DMS 273 (cell line): ENCODE results near the gene NME5.
A peak's percentile ranks its signal among the peaks of the same experiment; 100 is the strongest.
"Not testable (repeated sequence)": the region's sequence is repeated elsewhere in the genome, so short reads cannot be mapped to it uniquely, and the experiment has no call there.

ENCODE experiments used
- DNase-seq: peaks from one replicate; lab custom pipeline; 2025; ENCODE audit not compliant: unreplicated experiment; lab: John Stamatoyannopoulos, UW

The NME5 gene

GRCh38 chr5:138082033-138082432, 57.2 kb downstream of the NME5 start:
- peak; percentile 14 for DNase-seq

GRCh38 chr5:138078006-138078643, 61.1 kb downstream of the NME5 start:
- DNase-seq: no peak

- peak; percentile 80 for DNase-seq
These were observed 62.0 kb downstream of the NME5 start for GRCh38 chr5:138077064-138077696.

DNA sequence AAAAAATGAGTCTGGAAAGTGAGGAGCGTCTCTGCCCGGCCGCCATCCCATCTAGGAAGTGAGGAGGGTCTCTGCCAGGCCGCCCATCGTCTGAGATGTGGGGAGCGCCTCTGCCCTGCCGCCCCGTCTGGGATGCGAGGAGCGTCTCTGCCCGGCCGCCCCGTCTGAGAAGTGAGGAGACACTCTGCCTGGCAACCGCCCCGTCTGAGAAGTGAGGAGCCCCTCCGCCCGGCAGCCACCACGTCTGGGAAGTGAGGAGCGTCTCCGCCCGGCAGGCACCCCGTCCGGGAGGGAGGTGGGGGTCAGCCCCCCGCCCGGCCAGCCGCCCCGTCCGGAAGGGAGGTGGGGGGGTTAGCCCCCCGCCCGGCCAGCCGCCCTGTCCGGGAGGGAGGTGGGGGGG, 69.2 kb downstream of the NME5 start:
- DNase-seq: not testable (repeated sequence)

- peak; percentile 89 for DNase-seq
These were observed 70.3 kb downstream of the NME5 start for GRCh38 chr5:138068742-138069600.

DNA sequence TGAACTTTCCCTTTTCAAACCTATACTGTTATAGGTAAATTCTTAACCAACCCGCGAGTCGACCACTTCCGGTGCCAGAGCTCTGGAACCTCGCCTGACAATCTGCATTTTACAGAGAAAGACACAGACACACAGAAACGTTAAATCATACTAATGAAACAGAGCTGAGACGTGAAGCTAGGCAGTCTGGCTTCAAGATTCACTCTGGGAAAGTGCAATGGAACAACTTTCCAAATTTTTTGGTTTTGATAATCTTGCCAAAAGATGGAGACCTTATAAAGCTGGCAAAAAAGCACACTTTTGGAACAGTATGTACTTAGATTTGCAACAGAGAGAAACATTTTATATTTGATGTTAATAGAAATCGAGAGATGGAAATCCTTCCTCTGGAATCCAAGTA, 71.3 kb downstream of the NME5 start:
- no peak for DNase-seq
